Thyroid gland (tissue), 4 donors: ENCODE results near the gene TSPAN9. TPM values are rescaled to one million over a fixed set of nuclear protein-coding genes. Genes with fewer than 3 reads are reported as not detected.

Source experiments
- DNase-seq, 2 donors: peaks; one replicate each; pipeline ENCODE4 v3.0.0-alpha.2; 2019
- H3K27ac ChIP-seq, 3 donors: fragments of 200-600 bp; sonication (generic); 1 replicate in 2 of 3; 2 replicates in 1 of 3; pipeline ENCODE4 v1.5.1; 2016 to 2019; ENCODE audit warnings: mild to moderate bottlenecking in 1 of 3, moderate library complexity in 1 of 3
- H3K27me3 ChIP-seq: fragments of 200-600 bp; sonication (generic); one replicate; pipeline ENCODE4 v1.5.1; 2019
- H3K36me3 ChIP-seq, 2 donors: fragments of 200-600 bp; sonication (generic); one replicate each; pipeline ENCODE4 v1.5.1; 2016 to 2019
- H3K4me1 ChIP-seq, 2 donors: fragments of 200-600 bp; sonication (generic); one replicate each; pipeline ENCODE4 v1.5.1; 2017 to 2019
- H3K4me3 ChIP-seq, 3 donors: fragments of 200-600 bp; sonication (generic); replicated peaks in 1 of 3; 1 replicate in 2 of 3; 2 replicates in 1 of 3; pipeline ENCODE4 v1.5.1; 2016; ENCODE audit warnings: mild to moderate bottlenecking in 1 of 3
- H3K9me3 ChIP-seq: fragments of 200-600 bp; sonication (generic); one replicate; pipeline ENCODE4 v1.5.1; 2017
- POLR2A ChIP-seq, 2 donors: fragments of 450-650 bp; IDR thresholded peaks; one replicate each; pipeline ENCODE4 v1.6.1; 2017; ENCODE audit warnings: antibody characterized with exemption in 2 of 2, mild to moderate bottlenecking in 2 of 2, moderate library complexity in 1 of 2
- WGBS, 2 donors: methylation state at CpG; one replicate each; pipeline ENCODE4 v1.1.5; 2017; 5-methylcytosine and 5-hydroxymethylcytosine counted together
- intact Hi-C: fragments of 100-400 bp; cut with DNase I; formaldehyde crosslinking; loops from one replicate; pipeline ENCODE4 v1.15.1; 2023
- total RNA-seq, 4 donors: library from RNA; depleted of rRNA; stranded (reverse); fragments of >200 nt; gene quantifications; one replicate each; pipeline ENCODE4 v1.2.3, GENCODE V29; 2016
- TF ChIP-seq, protein P1 (sequence below), 6 experiments: fragments of 200-600 bp in 3 of 6; fragments of 450-650 bp in 3 of 6; sonication (generic) in 3 of 6; IDR thresholded peaks; one replicate each; pipeline ENCODE4 v1.5.1; 2016 to 2019; ENCODE audit warnings: antibody characterized with exemption in 6 of 6, mild to moderate bottlenecking in 2 of 6, inconsistent platforms in 1 of 6, moderate library complexity in 1 of 6

Gene TSPAN9
- total RNA-seq, 4 donors from 2014 or later = 26.9 to 47.5 (median 33.2) TPM

DNA sequence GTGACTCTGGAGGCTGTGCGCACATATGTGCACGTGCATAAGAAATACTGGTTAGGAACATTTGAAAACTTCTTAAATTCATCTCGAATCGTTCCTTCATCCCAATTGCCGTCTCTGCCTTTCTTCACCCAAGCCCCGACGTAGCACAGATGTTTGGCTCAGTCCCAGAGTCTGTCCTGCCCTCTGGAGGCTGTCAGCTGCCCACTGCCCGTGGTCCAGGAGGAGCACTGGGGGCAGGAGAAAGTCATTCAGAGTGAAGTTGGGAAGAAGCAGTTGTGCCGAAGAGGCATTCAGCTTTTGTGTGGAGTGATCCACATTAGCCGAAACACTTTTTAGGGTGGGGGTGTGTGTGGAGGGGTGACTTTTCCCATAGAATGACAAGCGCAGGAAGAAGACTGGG, 124.9 kb downstream of the TSPAN9 start:
- intact Hi-C loops = loop anchor here (5.0 kb wide), 2 partner anchors 65 to 120 kb away; no protein-coding TSS in a partner anchor
- TF ChIP-seq POLR2A (IDR thresholded peaks at IDR 0.05) = no peak
- TF ChIP-seq, protein P1, sequence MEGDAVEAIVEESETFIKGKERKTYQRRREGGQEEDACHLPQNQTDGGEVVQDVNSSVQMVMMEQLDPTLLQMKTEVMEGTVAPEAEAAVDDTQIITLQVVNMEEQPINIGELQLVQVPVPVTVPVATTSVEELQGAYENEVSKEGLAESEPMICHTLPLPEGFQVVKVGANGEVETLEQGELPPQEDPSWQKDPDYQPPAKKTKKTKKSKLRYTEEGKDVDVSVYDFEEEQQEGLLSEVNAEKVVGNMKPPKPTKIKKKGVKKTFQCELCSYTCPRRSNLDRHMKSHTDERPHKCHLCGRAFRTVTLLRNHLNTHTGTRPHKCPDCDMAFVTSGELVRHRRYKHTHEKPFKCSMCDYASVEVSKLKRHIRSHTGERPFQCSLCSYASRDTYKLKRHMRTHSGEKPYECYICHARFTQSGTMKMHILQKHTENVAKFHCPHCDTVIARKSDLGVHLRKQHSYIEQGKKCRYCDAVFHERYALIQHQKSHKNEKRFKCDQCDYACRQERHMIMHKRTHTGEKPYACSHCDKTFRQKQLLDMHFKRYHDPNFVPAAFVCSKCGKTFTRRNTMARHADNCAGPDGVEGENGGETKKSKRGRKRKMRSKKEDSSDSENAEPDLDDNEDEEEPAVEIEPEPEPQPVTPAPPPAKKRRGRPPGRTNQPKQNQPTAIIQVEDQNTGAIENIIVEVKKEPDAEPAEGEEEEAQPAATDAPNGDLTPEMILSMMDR (IDR thresholded peaks at IDR 0.05) = no peak
- H3K27me3 ChIP-seq = no peaks in the 10 kb centered on the region
- peaks cover 5 to 51% of the 10 kb centered on the region in 2 donors for H3K4me1 ChIP-seq
- no peaks in the 10 kb centered on the region for H3K36me3 ChIP-seq
- 87 to 90% methylated on average over 11 of the region's 11 CpGs for WGBS, 2 donors
- H3K4me3 ChIP-seq = no peak overlapping the region
- no peak for DNase-seq
- no peak overlapping the region for H3K27ac ChIP-seq
- H3K9me3 ChIP-seq = no peaks in the 10 kb centered on the region

- DNase-seq = peak; percentile 45 to 48
- WGBS, 2 donors = 31 to 32% methylated on average over 8 of the region's 8 CpGs
Measured at GRCh38 chr12:3202734-3203446, 125.7 kb downstream of the TSPAN9 start.

GRCh38 chr12:3203713-3204112, 126.5 kb downstream of the TSPAN9 start:
- no peak for TF ChIP-seq POLR2A (IDR thresholded peaks at IDR 0.05)
- TF ChIP-seq, protein P1 (IDR thresholded peaks at IDR 0.05) = no peak
- Histone ChIP-seq H3K27me3 (no peaks in the 10 kb centered on the region), H3K36me3 (no peaks in the 10 kb centered on the region), H3K4me3 (no peak overlapping the region), H3K9me3 (no peaks in the 10 kb centered on the region), H3K4me1 (peaks cover 5 to 55% of the 10 kb centered on the region in 2 donors), H3K27ac (no peak overlapping the region)
- intact Hi-C loops = loop anchor here (5.0 kb wide), 2 partner anchors 66 to 121 kb away; no protein-coding TSS in a partner anchor
- no peak for DNase-seq
- WGBS, 2 donors = 73 to 78% methylated on average over 2 of the region's 2 CpGs

More at GRCh38 chr12:3202734-3203446, 125.7 kb downstream of the TSPAN9 start:
- intact Hi-C loops = loop anchor here (5.0 kb wide), 2 partner anchors 66 to 121 kb away; no protein-coding TSS in a partner anchor
- H3K4me1 ChIP-seq = peaks cover 5 to 55% of the 10 kb centered on the region in 2 donors
- H3K27ac ChIP-seq = no peak overlapping the region
- H3K27me3 ChIP-seq = no peaks in the 10 kb centered on the region
- no peak for TF ChIP-seq POLR2A (IDR thresholded peaks at IDR 0.05)
- TF ChIP-seq, protein P1 (IDR thresholded peaks at IDR 0.05) = peak; percentile 72 to 97 (median 86)
- no peak overlapping the region for H3K4me3 ChIP-seq
- H3K36me3 ChIP-seq = no peaks in the 10 kb centered on the region
- no peaks in the 10 kb centered on the region for H3K9me3 ChIP-seq

DNA sequence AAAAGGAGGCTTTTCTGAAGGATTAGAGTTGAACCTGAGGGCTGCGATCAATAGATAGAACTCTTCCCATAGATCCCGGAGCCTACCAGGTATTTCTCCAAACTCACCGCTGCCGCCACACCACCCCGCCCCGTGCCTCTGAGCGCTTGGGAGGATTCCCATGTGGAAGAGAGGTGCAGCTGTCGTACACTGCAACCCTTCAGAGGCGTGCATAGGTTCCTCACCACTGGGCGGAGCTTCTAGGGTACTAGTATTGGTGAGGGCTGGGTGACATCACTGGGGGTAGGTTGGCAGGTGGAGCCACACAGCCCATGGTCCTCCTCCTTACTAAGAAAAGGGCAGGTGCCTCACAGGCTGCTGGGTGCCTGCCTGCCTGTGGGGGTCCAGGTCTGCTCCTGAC, 127.0 kb downstream of the TSPAN9 start:
- WGBS, 2 donors = 86 to 100% methylated on average over 10 of the region's 10 CpGs
- TF ChIP-seq, protein P1 (IDR thresholded peaks at IDR 0.05) = no peak
- no peak for TF ChIP-seq POLR2A (IDR thresholded peaks at IDR 0.05)
- DNase-seq = no peak
- H3K27me3 ChIP-seq = no peaks in the 10 kb centered on the region
- H3K9me3 ChIP-seq = no peaks in the 10 kb centered on the region
- no peaks in the 10 kb centered on the region for H3K36me3 ChIP-seq
- H3K4me3 ChIP-seq = no peak overlapping the region
- intact Hi-C loops = loop anchor here (5.0 kb wide), 2 partner anchors 67 to 122 kb away; no protein-coding TSS in a partner anchor
- H3K4me1 ChIP-seq = peaks cover 5 to 53% of the 10 kb centered on the region in 2 donors
- no peak overlapping the region for H3K27ac ChIP-seq
